GM13976 (cell line): Measurements from ENCODE around the gene RHOBTB3.

Source experiments
- DNase-seq: peaks from one replicate; pipeline ENCODE4 v3.0.0; 2012; ENCODE audit warnings: low spot score
- CTCF ChIP-seq: IDR thresholded peaks from 2 replicates; pipeline ENCODE4 v1.5.1; 2012; ENCODE audit warnings: borderline replicate concordance, mild to moderate bottlenecking; ENCODE audit not compliant: insufficient read depth; ENCODE audit errors: extremely low read depth, missing control alignments, control extremely low read depth
- in situ Hi-C: fragments of 300-500 bp; cut with MboI; formaldehyde crosslinking; loops from one replicate; pipeline ENCODE4 v1.12.0; 2022; ENCODE audit warnings: low sequenced_read_pairs, mixed read lengths, inconsistent platforms; ENCODE audit not compliant: unreplicated experiment

RHOBTB3 gene

GRCh38 chr5:95825495-95825894 is 94.4 kb downstream of the RHOBTB3 start:
- no peak for TF ChIP-seq CTCF
- in situ Hi-C loops, result no loop called here

GRCh38 chr5:95826949-95827891 is 96.1 kb downstream of the RHOBTB3 start:
- DNase-seq, result no peak
- in situ Hi-C loops, result no loop called here
- TF ChIP-seq CTCF, result no peak

More at GRCh38 chr5:95825495-95825894, 94.4 kb downstream of the RHOBTB3 start:
- no peak for DNase-seq

GRCh38 chr5:95827892-95828246 is 96.7 kb downstream of the RHOBTB3 start:
- in situ Hi-C loops, result no loop called here
- no peak for TF ChIP-seq CTCF
- DNase-seq, result no peak

- no peak for DNase-seq
- no peak for TF ChIP-seq CTCF
- in situ Hi-C loops, result no loop called here
These were observed 99.1 kb downstream of the RHOBTB3 start for GRCh38 chr5:95830226-95830625.

GRCh38 chr5:95832664-95833063 is 101.5 kb downstream of the RHOBTB3 start:
- no peak for DNase-seq
- no peak for TF ChIP-seq CTCF
- in situ Hi-C loops, result no loop called here

GRCh38 chr5:95835682-95836385 is 104.7 kb downstream of the RHOBTB3 start:
- TF ChIP-seq CTCF, result no peak
- in situ Hi-C loops, result no loop called here
- DNase-seq, result no peak
